Natural killer cell treated with Interleukin-12 subunit alpha and Interleukin-12 subunit beta and Interleukin-15 and Interleukin-18, amount 100 ng/mL, for 72 hours (primary cell): ENCODE results near the gene NOP58. TPM values are rescaled to one million over a fixed set of nuclear protein-coding genes. Genes with fewer than 3 reads are reported as not detected.
"Not testable (repeated sequence)": the region's sequence is repeated elsewhere in the genome, so short reads cannot be mapped to it uniquely, and the experiment has no call there.

Experiments
- ATAC-seq, 2 donors: fragments of 150-1000 bp; cut with Tn5 transposase in 1 of 2; sonication (Bioruptor Pico), chemical (Tn5 transposase) in 1 of 2; 2 replicates each; pipeline ENCODE4 v1.10.0; 2021
- DNase-seq: peaks from one replicate; pipeline ENCODE4 v3.0.0; 2022; ENCODE audit warnings: low spot score
- H3K27ac Mint-ChIP-seq, 2 donors: 1 replicate in 1 of 2; 2 replicates in 1 of 2; pipeline ENCODE4 v1.8.0; 2022; ENCODE audit warnings: mixed read lengths in 2 of 2, mild to moderate bottlenecking in 1 of 2, moderate library complexity in 1 of 2
- H3K27me3 Mint-ChIP-seq, 2 donors: 1 replicate in 1 of 2; 2 replicates in 1 of 2; pipeline ENCODE4 v1.8.0; 2022; ENCODE audit warnings: mixed read lengths in 2 of 2
- H3K36me3 Mint-ChIP-seq: one replicate; pipeline ENCODE4 v1.8.0; 2022; ENCODE audit warnings: mixed read lengths
- H3K4me1 Mint-ChIP-seq, 2 donors: 1 replicate in 1 of 2; 2 replicates in 1 of 2; pipeline ENCODE4 v1.8.0; 2022; ENCODE audit warnings: low read depth in 2 of 2, mixed read lengths in 2 of 2, mild to moderate bottlenecking in 1 of 2
- H3K4me3 Mint-ChIP-seq: one replicate; pipeline ENCODE4 v1.8.0; 2022; ENCODE audit warnings: mixed read lengths
- H3K9me3 Mint-ChIP-seq: 2 replicates; pipeline ENCODE4 v1.8.0; 2022; ENCODE audit warnings: mixed read lengths
- total RNA-seq, 2 donors: library from RNA; stranded (reverse); gene quantifications; one replicate each; pipeline ENCODE4 v1.2.3, GENCODE V29; 2022

Gene NOP58
- 100 to 1,000 TPM; 136 to 278 TPM for total RNA-seq

DNA sequence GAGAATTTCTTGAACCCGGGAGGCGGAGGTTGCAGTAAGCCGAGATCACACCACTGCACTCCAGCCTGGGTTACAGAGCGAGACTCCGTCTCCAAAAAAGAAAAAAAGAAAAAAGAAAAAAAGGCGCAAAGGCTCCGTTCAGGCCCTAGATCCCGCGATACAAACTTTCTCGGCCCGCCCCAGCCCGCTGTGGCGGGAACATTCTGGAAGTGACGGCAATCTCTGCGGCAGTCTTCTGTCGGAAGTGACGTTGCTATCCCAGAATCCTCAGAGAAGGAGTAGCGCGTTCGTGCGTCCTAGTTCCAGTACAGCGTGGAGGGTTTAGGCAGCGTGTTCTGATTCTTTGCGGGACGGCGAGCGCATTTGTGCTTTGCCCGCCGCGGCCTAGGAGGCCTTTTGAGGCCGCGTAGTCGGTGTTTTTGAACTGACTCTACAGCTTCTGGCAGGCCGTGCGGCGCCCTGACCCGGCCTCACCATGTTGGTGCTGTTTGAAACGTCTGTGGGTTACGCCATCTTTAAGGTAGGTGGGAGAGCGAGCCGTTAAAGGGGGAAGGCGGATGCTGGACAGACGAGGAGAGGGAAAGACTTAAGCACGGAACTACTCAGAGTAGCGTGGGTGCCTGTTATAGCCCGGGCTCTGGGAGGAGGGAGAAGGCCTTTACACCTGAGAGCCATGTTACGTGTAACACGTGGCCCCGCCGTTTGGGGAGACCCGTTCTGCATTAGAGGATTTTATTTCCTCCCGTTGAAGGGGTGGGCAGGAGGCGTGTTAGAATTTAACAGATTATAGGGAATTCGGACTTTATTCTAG lies at the start of gene NOP58:
Gene NOP58 (plus strand): TSS at position 297 of the 811 bp plus-strand sequence. CDS start 179 bp downstream, at position 476.
- Mint-ChIP-seq H3K4me3 (peak within 1 kb of the TSS; percentile 63), H3K27me3 (no peaks in the 10 kb centered on the region), H3K9me3 (no peaks in the 10 kb centered on the region), H3K4me1 (peaks cover 13 to 25% of the 10 kb centered on the region in 2 donors), H3K36me3 (no peaks in the 10 kb centered on the region), H3K27ac (peak within 1 kb of the TSS in 1 of 2 donors; percentile 83)
- ATAC-seq, result peak; percentile 95 to 97
- DNase-seq, result peak; percentile 94

GRCh38 chr2:202221873-202222272 lies 43.7 kb upstream of the NOP58 start:
- H3K4me3 Mint-ChIP-seq, result no peak overlapping the region
- H3K36me3 Mint-ChIP-seq, result peaks cover 6% of the 10 kb centered on the region
- DNase-seq, result no peak
- H3K9me3 Mint-ChIP-seq, result no peaks in the 10 kb centered on the region
- ATAC-seq, result no peak
- no peak overlapping the region for H3K27ac Mint-ChIP-seq
- peaks cover 21 to 29% of the 10 kb centered on the region in 2 donors for H3K4me1 Mint-ChIP-seq
- H3K27me3 Mint-ChIP-seq, result no peaks in the 10 kb centered on the region

GRCh38 chr2:202237787-202238233 lies 27.8 kb upstream of the NOP58 start:
- no peak for DNase-seq
- Mint-ChIP-seq H3K9me3 (no peaks in the 10 kb centered on the region), H3K36me3 (no peaks in the 10 kb centered on the region), H3K27me3 (no peaks in the 10 kb centered on the region), H3K27ac (peak overlapping the region; percentile 75 to 98), H3K4me1 (peaks cover 18% of the 10 kb centered on the region in 2 donors), H3K4me3 (peak overlapping the region; percentile 84)
- peak; percentile 64 to 66 for ATAC-seq

- H3K27ac Mint-ChIP-seq, result peak within 1 kb of the TSS; percentile 75 to 98
- DNase-seq, result peak; percentile 92
- no peaks in the 10 kb centered on the region for H3K27me3 Mint-ChIP-seq
- peak; percentile 97 to 98 for ATAC-seq
- H3K9me3 Mint-ChIP-seq, result no peaks in the 10 kb centered on the region
- peaks cover 18% of the 10 kb centered on the region in 2 donors for H3K4me1 Mint-ChIP-seq
- H3K36me3 Mint-ChIP-seq, result no peaks in the 10 kb centered on the region
- peak within 1 kb of the TSS; percentile 84 for H3K4me3 Mint-ChIP-seq
Observed at GRCh38 chr2:202238234-202239197, 27.0 kb upstream of the NOP58 start, which contains the start of gene SUMO1. Gene SUMO1, minus strand, starts transcription at chr2:202238597. Its CDS starts 146 bp downstream, at chr2:202238451.

DNA sequence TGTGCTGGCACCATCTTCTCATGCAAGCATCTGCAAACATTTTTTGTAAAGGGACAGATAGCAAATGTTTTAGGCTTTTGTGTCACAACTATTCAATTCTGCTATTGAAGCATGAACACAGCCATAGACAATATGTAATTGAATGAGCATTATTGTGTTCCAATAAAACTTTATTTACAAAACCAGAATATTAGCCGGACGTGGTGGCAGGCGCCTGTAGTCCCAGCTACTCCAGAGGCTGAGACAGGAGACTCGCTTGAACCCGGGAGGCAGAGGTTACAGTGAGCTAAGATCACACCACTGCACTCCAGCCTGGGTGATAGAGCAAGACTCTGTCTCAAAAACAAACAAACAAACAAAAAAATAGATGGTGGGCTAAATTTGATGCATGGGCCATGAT lies 17.9 kb upstream of the NOP58 start:
- not testable (repeated sequence) for DNase-seq, H3K36me3 Mint-ChIP-seq, H3K9me3 Mint-ChIP-seq, ATAC-seq, H3K4me1 Mint-ChIP-seq, H3K27ac Mint-ChIP-seq, H3K4me3 Mint-ChIP-seq
- H3K27me3 Mint-ChIP-seq, result peaks cover 2 to 16% of the 10 kb centered on the region in 2 donors

- ATAC-seq, result no peak
- peaks cover 2 to 11% of the 10 kb centered on the region in 2 donors for H3K27me3 Mint-ChIP-seq
- H3K4me3 Mint-ChIP-seq, result no peak overlapping the region
Observed at GRCh38 chr2:202249521-202250253, 15.9 kb upstream of the NOP58 start.

DNA sequence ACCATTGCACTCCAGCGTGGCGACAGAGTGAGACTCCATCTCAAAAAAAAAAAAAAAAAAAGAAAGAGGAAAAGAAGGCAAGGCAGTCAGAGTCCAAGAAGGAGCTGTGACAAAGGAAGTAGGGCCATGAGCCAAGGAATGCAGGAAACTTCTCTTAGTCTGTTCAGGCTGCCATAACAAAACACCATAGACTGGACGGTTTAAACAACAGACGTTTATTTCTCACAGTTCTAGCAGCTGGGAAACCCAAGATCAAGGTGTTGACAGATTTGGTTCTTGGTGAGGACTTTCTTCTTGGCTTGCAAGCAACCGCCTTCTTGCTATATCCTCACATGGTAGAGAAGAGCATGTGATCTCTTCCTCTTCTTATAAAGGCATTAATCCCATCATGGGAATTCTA lies 14.1 kb upstream of the NOP58 start:
- H3K4me3 Mint-ChIP-seq, result no peak overlapping the region
- no peaks in the 10 kb centered on the region for H3K4me1 Mint-ChIP-seq
- H3K36me3 Mint-ChIP-seq, result no peaks in the 10 kb centered on the region
- peaks cover under 1% of the 10 kb centered on the region in 2 donors for H3K27me3 Mint-ChIP-seq
- H3K9me3 Mint-ChIP-seq, result no peaks in the 10 kb centered on the region
- ATAC-seq (no peak), DNase-seq (no peak)
- no peak overlapping the region for H3K27ac Mint-ChIP-seq

More at GRCh38 chr2:202249521-202250253, 15.9 kb upstream of the NOP58 start:
- no peaks in the 10 kb centered on the region for H3K9me3 Mint-ChIP-seq
- no peaks in the 10 kb centered on the region for H3K36me3 Mint-ChIP-seq
- no peak for DNase-seq
- no peak overlapping the region for H3K27ac Mint-ChIP-seq
- H3K4me1 Mint-ChIP-seq, result no peaks in the 10 kb centered on the region

DNA sequence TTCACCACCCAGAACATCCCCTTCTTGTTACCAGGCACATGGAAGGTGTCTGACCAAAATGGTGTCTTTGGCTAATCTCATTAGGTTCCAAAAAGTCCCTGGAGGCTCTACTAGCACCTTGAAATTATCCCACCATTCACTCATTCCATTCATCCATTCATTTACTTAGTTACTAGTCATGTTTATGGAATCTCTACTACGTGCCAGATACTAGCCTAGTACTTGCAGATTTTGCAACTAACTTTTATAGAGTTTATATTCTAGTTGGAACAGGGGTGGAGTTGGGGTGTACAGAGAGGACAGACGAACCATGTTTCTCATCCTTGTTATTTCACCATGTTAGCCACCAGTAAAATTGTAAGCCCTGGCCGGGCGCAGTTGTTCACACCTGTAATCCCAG lies 4.0 kb upstream of the NOP58 start:
- no peaks in the 10 kb centered on the region for H3K36me3 Mint-ChIP-seq
- H3K4me3 Mint-ChIP-seq, result no peak overlapping the region
- no peaks in the 10 kb centered on the region for H3K9me3 Mint-ChIP-seq
- ATAC-seq, result no peak
- no peaks in the 10 kb centered on the region for H3K27me3 Mint-ChIP-seq
- H3K27ac Mint-ChIP-seq, result no peak overlapping the region
- peaks cover 3 to 8% of the 10 kb centered on the region in 2 donors for H3K4me1 Mint-ChIP-seq
- DNase-seq, result no peak

DNA sequence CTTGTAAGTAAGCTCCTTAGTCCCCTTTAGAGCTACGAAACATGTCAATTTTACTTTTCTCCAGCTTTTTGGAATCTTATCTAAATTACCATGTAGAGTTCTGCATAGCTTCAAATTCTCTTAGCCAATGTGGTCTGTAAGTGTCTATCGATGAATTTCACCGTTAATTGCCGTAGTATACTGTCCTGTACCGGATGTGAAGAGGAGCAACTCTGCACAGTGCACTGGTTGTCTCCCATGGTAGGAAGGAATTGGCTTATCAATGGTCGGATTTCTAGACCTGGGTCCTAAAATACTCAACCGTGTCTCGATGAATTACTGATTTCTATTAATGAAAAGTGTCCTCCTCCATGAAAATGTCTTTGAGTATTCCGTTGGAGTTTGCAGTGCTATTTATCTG lies 1.9 kb downstream of the NOP58 start:
- H3K27ac Mint-ChIP-seq, result no peak overlapping the region
- no peaks in the 10 kb centered on the region for H3K36me3 Mint-ChIP-seq
- no peaks in the 10 kb centered on the region for H3K27me3 Mint-ChIP-seq
- H3K4me1 Mint-ChIP-seq, result peaks cover 16 to 26% of the 10 kb centered on the region in 2 donors
- no peaks in the 10 kb centered on the region for H3K9me3 Mint-ChIP-seq
- ATAC-seq, result no peak
- DNase-seq, result no peak
- H3K4me3 Mint-ChIP-seq, result no peak overlapping the region

DNA sequence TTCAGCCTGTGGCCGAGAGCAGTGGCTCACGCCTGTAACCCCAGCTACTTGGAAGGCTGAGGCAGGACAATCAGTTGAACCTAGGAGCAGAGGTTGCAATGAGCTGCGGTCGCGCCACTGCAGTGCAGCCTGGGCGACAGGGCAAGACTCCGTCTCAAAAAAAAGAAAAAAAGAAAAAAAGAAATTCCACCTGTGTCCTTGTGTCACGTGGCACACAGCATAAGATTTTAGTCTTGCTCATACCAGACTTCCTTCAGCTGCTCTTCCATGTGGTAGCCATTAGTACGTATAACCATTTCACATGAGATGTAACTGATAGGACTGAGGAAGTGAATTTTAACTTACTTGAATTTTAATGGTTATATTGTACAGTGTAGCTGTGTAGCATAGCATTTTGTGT lies 4.0 kb downstream of the NOP58 start:
- Mint-ChIP-seq H3K36me3 (no peaks in the 10 kb centered on the region), H3K4me3 (peak overlapping the region; percentile 74), H3K9me3 (no peaks in the 10 kb centered on the region), H3K4me1 (peaks cover 12 to 19% of the 10 kb centered on the region in 2 donors), H3K27me3 (no peaks in the 10 kb centered on the region), H3K27ac (peak overlapping the region; percentile 62 to 65)
- DNase-seq (no peak), ATAC-seq (no peak)

GRCh38 chr2:202270487-202270886 lies 4.9 kb downstream of the NOP58 start:
- H3K27me3 Mint-ChIP-seq, result no peaks in the 10 kb centered on the region
- peaks cover 14 to 19% of the 10 kb centered on the region in 2 donors for H3K4me1 Mint-ChIP-seq
- ATAC-seq, result no peak

GRCh38 chr2:202276078-202276720 lies 10.6 kb downstream of the NOP58 start:
- peaks cover 11% of the 10 kb centered on the region for H3K36me3 Mint-ChIP-seq
- peak overlapping the region; percentile 90 to 92 for H3K27ac Mint-ChIP-seq
- H3K9me3 Mint-ChIP-seq, ATAC-seq, H3K27me3 Mint-ChIP-seq, DNase-seq: not testable (repeated sequence)
- peaks cover 18 to 19% of the 10 kb centered on the region in 2 donors for H3K4me1 Mint-ChIP-seq
- H3K4me3 Mint-ChIP-seq, result peak overlapping the region; percentile 72

More at GRCh38 chr2:202270487-202270886, 4.9 kb downstream of the NOP58 start:
- Mint-ChIP-seq H3K4me3 (peak overlapping the region; percentile 74), H3K27ac (peak overlapping the region; percentile 62 to 65), H3K9me3 (no peaks in the 10 kb centered on the region), H3K36me3 (no peaks in the 10 kb centered on the region)
- no peak for DNase-seq
